Measurements from ENCODE around the gene RANGRF.

Gene RANGRF

DNA sequence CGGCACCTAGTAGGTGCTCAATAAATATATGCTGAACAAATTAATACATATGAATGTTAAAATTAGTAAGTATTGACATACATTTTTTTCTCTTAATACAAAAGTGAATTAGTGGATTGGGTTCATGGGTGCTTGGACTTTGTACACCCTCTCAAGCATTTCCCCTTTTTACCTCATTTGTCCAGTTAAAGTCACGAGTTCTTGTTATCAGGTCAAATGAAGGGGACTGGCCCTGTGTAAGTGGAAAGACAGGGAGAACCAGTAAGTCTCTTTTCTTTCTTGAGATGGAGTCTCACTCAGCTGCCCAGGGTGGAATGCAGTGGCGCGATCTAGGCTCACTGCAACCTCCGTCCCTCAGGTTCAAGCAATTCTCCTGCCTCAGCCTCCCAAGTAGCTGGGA, 13.7 kb upstream of the RANGRF start:
- DNase-seq, result no peak

DNA sequence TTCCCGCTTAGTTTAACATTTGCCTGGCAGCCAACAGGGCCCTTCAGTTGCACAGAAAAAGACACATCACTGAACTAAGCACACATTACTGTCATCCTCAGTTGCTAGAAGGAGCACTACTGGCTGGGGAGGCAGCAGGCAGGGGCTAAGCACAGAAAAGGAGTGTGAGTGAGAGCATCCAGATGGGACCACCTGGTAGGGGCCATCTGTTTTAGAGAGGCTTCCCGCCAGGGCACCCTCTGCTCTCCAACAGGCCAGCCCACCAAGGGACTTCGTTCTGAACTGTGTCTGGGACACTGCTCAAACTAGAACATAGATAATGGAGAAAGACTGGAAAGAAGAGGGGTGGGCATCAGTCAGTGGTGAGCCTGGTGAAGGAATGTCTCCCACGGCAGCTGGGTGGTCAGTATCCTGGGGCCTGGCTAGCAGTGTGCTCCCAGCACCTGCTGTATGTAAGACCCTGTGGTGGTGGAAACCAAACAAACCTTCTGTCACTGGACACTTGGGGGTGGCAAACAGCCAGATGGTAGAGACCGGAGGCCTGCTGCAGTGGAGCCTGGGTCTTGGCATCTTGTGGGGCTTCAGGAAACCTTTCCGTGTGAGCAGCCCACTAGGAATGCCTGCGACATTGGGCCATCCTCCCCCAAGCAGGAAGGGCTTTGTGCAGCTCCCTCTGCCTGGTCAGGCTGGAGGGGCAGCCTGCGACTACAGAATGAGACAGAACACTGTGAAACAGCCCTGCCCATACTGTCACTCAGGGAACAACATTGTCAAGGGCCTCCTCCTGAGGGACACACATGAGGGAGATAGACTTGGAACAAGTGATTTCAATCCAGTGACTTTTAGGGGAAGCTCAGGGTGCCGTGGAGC, 12.8 kb upstream of the RANGRF start:
- DNase-seq, result no peak

DNA sequence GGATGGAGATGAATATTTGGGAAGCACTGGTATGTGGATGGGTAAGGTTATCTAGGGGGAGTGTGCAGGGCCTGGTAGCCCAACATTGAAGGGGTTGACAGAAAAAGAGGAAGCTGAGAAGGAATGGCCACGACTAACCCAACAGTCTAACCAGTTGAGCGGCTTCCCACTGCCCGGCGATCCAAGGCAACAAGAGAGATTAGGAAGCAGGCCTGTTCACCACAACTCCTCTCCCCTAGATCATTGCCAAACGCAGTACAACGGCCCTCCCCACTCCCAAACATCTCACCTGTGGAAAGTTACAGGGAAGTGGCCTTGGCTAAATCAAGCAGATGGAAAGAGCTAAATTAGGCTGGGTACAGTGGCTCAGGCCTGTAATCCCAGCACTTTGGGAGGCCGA, 11.2 kb upstream of the RANGRF start:
- DNase-seq, result no peak

DNA sequence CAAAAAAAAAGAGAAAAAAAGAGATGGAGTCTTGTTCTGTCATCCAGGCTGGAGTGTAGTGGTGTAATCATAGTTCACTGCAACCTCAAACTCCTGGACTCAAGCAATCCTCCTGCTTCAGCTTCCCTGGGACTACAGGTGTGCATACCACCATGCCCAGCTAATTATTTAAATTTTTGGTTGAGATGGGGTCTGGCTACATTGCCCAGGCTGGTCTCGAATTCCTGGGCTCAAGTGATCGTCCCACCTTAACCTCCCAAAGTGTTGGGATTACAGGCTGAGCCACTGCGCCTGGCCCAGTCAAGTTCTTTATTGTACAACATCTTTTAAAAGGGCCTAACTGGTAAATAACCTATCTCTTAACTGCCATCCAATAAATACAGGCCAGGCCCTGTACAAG, 6.1 kb upstream of the RANGRF start:
- no peak for DNase-seq

DNA sequence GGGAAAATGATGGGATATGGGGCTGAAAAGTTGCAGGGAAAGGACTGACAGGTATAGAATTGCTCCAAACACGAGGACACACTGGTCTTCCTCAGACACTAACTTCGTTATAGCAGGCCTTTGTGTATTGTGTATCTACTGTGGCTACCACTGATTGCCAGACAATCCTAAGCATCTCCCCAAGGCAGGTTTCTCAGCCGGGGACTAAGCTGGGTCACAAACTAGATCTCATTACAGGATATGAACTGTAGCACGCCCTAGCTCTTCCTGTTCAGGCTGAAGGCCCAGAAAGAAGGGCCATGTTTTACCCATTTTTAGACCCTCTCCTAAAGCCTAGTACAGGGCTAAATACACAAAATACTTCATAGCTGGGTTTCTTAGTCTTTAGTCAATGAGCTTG, 5.1 kb upstream of the RANGRF start:
- DNase-seq, result no peak

DNA sequence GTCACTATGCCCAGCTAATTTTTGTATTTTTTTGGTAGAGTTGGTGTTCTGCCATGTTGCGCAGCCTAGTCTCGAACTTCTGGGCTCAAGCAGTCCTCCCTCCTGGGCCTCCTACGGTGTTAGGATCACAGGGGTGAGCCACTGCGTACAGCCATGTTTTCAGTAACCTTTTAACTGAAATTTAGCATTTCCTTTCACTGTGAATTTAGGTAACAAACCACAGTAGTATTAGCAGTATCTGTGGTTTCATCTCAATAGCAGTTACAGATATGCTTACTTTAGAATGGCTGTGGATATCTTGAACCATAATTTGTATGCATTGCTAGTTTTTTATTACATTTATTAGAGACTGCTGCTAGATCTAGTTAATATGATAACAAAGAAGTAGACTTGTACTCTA, 4.3 kb upstream of the RANGRF start:
- DNase-seq, result no peak

DNA sequence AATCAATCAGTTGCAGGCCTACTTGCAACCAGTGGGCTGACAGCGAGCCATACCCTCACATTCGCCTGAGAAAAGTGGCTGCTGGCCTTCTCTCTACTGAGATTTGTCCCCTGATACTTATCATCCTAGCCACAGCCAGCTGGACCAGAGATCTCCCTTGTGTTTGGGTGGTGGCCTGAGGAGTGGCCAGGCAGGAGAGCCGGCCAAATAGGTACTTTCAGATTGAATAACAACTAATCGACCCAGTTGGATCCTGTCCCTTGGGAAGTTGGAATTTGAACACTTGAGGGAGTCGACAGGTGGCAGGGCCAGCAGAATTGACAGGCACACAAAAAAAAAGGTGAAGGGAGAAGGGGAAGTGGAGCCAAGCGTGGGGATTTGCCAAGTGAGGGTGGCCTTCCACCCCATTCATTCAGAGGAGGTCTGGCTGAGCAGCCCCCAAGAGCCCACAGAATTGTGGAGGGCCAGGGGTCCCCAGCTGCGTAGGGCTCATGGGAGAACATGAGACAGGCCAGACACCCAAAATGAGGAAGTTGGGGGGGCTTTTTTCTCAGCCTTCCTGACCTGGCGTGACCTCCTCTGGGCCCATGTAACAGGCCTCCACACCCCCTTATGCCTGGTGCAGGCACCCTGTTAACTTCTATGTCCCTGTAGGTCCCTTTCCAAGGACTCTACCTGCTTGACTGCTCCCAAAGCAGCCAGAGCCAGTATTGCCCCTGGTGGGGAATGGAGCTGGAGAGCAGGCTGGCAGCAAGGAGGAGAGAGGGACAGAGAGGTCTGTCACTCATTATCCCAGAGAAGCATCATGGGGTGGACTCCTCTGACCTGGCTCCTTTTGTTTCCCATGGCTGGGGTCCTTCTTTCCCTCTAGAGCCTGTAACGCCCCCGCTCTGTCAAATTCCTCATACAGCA, 2.9 kb upstream of the RANGRF start:
- no peak for DNase-seq

DNA sequence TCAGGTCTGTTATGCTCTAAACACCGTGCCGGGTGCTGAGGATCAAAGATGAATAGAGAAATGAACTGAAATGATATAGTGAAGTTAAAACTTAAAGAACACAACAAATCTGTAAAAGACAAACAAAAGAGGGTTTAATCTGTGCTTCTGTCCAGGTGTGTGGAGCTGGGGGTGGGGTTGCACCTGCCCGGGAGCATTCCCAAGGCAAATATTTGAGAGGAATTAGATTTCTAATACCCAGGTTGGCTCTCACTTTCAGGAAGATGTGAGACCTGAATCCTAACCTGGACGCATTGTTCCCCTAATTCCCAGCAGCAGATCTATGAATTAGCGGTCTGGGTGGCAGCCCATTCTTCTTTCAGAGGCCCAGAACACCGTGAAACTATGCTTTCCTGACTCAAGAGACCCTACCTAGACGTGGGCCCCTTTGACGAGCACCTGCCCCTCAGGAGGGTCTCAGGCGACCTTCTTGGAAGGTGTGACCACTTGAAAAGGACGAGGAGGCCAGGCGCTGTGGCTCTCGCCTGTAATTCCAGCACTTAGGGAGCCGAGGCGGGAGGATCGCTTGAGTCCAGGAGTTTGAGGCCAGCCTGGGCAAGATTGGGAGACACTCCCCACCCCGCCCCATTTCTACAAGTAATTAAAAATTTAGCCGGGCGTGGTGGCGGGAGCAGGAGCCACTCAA, 677 bp upstream of the RANGRF start:
- no peak for DNase-seq

DNA sequence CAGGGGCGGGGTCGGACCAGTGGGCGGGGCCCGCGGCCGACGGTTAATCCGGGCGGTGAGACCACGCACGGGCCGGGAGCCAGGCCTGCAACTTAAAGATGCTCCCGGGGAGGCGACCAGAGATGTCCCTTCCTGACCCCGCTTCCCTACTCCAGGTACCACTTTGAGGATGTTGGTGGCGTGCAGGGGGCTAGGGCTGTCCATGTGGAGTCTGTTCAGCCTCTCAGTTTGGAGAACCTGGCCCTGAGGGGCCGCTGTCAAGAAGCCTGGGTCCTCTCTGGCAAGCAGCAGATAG, 580 bp downstream of the RANGRF start:
- no peak for DNase-seq

DNA sequence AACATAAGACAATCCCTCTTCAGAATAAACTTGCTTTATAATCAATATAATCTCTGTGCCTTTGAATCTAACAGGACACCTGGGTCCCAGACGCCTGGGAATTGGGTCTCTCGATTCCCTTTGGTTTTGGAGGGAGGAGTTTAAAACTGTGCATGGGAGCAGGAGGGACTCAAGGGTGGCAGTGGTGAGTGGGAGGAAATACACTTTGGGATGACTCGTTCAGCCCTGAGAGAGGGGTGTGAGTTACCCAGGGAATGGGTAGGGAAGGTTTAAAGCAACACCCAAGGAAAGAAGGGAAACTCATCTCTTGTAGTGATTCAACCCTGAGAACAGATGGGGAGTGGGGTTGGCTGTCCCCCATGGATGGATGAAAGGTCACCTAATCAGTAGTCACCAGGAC, 1.6 kb downstream of the RANGRF start:
- no peak for DNase-seq

DNA sequence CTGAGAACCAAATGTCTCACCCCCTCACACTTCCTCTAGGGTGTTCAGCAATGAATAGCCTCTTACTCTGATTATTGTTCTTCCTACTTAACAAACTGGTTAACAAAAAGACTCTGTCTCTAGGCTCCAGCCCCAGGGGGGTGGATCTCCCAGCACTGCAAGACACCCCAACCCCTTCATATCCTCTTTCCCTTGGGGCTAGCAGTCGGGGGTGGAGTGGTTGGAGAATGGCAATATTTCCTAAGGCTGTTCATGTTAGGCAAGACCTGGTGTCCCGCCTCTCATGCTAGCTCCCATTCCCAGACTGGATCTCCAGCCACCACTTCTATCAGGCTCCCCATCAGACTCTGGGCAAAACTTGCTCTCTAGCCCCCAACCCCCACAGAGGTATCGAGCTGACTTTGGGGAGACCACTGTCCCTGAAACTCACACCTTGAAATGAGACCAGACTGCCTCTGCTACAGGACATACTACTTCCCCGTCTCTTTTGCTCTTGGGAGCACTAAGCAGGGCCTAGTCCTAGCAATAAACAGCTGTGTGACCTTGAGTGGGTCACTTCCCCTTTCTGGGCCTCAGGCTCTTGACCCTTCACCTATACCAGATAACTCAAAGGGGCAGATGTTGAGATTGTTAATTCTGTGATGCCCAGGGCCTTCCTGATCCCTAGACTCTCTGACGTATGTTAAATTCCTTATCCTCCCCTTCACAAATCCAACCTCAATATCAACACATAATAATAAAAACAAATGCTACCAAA, 4.3 kb downstream of the RANGRF start:
- no peak for DNase-seq

DNA sequence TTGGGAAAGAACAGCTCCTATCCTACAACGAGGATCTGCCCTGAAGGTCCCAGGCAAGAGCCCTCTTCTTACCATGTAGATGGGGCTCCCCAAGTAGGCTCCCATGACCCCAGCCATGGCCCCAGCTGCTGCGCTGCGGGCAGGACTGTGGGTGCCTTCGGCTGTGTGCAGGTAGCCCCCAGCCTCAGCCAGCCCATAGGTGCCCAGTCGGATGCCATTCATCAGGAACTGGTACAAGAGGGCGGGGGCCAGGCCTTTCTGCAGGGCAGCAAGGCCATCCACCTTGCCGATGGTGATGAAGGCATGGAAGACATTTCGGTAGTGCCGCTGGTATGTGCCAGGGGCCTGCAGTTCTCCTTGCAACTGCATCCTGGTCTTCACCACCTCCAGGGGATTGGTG, 5.9 kb downstream of the RANGRF start:
- no peak for DNase-seq

DNA sequence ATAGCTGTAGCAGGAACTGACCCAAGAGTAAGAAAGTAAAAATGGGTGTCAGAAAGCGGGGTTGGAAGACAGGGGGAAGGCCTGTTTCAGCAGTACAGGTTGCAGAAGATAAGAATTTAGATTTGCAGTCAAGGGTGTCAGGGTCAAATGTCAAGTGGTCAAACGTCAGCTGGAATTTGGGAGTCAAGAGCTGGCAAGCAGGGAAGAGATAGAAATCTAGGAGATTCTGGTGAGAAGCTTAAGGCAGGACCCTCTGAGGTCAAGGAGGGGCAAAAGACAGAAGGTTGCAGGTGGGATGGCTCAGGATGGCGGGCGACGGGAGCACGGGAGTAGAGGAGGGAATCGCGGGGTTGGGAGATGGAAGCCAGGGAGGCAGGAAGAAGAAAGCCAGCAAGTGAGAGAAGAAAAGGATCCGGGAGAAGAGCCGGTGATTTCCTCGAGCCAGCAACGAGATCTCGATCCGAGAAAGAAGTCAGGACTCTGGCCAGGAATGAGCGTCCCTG, 6.4 kb downstream of the RANGRF start:
- DNase-seq, result no peak

DNA sequence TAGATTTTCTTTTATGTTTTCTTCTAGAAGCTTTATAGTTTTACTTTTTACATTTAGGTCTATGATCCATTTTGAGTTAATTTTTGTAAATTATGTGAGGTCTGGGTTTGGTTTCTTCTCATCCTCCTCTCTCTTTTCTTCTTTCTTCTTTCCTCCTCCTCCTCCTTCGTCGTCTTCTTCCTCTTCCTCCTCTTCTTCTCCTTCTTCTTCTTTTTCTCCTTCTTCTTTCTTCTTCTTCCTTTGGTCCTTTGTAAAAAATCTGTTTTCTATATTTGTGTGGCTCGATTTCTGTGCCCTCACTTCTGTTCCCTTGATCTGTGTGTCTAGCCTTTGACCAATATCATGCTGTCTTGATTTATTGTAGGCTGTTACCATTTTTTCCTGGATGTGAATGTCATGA, 11.8 kb downstream of the RANGRF start:
- DNase-seq, result no peak

DNA sequence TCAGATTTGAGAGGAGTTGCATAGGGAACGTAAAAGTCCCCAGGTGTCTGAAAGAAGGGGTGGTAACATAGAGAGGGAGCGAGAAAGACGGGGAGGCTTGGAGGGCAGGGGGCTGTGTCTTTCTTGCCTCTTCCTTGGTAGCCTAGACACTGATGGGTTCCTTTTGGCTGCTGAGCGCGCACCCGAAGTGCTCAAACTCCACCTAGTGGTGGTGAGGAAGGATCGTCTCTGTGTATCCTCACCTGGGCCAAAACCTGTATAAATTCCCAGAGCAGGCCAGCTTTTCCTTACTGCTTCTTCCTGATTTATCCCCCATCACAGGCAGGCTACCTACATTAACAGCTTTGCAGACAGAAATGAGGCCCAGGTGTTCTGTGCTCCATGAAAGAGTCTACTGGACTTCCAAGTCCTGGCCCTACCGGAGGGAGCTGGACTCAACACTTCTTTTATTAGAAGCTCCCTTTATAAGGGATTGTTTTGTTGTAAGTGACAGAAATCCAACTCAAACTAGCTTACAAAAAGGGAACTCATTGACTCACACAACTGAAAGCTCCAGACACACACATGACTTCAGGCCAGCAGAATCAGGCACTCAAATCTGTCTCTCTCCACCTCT, 12.3 kb downstream of the RANGRF start:
- DNase-seq, result no peak

DNA sequence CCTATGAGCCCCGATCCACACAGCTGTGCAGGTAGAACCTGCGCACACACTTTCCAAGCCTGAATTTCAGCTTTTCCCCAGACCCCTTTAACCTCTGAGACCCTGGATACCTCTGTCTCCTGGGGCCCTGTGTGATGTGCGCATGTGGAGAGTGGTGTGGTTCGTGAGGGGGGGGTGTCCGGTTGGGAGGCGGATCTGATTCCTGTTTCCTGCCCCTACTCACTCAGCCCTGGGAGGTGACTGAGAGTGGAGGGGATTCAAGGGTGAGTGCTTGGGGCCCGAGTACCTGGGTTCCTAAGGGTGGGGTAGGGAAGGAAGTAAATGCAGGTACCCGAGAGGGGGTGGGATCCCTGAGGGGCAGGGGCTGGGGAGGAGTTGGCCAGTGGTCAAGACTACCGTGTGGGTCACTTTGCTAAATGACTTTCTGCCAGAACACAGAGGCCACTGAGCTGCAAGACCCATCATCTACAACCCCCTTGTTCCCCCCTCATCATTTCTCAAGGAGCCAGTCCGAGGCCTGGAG, 22.2 kb downstream of the RANGRF start:
- DNase-seq, result no peak

DNA sequence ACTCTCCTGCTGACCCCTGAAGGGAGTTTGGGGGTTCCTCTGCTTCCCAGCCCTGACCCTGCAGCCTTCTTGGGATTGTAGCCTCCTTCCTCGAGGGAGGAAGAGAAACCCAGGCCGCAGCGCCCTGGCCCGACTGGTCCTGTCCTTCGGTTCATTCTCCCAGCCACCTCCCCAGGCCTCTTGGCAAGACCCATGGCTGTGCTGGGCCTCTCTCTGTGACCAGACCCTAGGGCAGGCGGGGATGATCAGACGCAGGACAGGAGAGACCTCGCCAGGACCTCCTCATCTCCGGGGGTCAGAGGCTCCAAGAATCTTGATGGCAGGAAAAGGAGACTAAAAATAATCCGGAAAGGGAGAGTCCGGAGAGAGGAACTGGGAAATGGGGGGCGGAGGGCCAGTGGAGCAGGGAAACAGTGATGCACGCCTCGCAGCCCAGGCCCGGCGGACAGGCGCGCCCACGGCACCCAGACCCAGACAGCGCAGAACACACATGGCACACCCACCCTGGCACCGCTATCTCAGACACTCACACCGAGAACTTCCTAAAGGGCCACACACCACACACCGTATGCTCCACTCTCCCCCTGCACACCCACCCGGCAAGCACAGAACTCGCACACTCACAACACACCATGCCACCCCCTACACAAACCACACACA, 22.8 kb downstream of the RANGRF start:
- DNase-seq, result no peak

DNA sequence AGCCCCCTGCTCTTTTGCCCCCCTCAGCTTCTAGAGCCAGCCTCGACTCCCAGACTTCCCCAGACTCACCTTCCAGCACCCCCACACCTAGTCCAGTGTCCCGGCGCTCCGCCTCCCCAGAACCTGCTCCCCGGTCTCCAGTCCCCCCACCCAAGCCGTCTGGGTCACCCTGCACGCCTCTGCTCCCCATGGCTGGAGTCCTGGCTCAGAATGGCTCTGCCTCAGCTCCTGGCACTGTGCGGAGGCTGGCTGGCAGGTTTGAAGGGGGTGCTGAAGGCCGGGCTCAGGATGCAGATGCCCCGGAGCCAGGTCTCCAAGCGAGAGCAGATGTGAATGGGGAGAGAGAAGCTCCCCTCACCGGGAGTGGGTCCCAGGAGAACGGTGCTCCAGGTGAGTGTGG, 23.8 kb downstream of the RANGRF start:
- no peak for DNase-seq

DNA sequence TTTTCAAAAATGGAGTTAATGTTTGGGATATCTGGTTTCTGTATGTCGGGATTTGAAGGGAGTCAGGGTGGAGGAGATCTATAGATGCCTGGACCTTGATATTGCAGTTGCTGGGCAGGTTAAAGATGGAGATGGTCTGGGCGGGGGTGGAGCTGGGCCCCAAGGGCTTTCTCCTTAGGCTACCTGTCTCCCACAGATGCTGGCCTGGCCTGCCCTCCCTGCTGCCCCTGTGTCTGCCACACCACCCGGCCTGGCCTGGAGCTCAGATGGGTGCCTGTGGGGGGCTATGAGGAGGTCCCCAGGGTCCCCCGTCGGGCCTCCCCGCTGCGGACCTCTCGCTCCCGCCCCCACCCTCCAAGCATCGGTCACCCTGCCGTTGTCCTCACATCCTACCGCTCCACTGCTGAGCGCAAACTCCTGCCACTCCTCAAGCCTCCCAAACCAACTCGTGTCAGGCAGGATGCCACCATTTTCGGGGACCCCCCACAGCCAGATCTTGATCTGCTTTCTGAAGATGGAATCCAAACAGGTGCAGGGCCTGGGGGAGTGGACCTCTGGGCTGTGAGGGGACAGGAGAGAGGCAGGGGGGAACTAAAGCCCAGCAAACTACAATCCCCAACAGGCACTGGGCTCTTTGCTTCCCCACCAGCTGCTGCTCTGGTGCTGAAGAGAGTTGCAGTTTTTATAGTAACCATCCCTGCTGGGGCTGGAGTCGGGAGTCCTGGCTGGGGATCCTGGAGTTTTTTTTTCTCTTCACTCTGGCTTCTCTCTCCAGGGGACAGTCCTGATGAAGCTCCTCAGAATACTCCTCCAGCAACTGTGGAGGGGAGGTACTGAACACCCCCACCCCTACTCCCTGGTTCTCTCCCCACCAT, 24.5 kb downstream of the RANGRF start:
- DNase-seq, result no peak
